Stimulated activated CD4-positive, alpha-beta T cell treated with anti-CD3 and anti-CD28 coated beads, Interleukin-15, amount 100 ng/mL, for 1 hour (primary cell): ENCODE data around the gene SLU7.

Experiments
- DNase-seq, 2 donors: peaks; one replicate each; pipeline ENCODE4 v3.0.0-alpha.2; 2020; ENCODE audit warnings: low read depth in 1 of 2, low spot score in 1 of 2

The SLU7 gene

GRCh38 chr5:160367885-160368284, 51.0 kb downstream of the SLU7 start:
- no peak for DNase-seq

DNA sequence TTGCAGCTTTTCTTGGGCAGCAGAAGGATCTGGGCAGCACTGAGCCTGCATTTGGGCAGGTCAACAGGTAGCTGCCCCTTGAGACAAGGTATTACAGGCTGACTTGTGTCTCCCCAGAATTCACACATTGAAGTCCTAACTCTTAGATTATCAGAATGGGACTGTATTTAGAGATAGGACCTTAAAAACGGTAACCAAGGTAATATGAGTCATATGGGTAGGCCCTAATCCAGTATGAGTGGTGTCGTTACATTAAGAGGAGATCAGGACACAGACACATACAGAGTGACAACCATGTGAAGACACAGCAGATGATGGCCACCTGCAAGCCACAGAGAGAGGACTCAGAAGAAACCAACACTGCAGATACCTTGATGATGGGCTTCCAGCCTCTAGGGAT, 51.6 kb downstream of the SLU7 start:
- no peak for DNase-seq

DNA sequence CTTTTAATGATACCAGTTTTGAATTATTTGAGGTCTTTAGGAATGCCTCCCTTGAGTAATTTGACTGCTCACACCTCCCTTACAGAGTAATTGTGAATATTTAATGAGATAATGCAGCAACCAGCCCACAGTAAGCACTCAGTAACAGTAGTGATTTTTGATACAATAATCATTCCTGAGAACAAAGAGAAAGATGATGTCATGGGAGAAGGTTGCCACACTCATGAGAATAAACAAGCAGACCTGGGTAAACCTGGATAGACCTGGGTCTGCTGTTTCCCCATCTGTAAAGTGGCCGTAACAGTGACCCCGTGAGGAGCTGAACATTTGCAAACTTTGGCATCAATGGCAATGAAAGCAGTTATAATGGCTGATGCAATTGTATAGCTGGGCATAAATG, 52.7 kb downstream of the SLU7 start:
- no peak for DNase-seq

GRCh38 chr5:160363660-160364395, 55.1 kb downstream of the SLU7 start:
- no peak for DNase-seq

DNA sequence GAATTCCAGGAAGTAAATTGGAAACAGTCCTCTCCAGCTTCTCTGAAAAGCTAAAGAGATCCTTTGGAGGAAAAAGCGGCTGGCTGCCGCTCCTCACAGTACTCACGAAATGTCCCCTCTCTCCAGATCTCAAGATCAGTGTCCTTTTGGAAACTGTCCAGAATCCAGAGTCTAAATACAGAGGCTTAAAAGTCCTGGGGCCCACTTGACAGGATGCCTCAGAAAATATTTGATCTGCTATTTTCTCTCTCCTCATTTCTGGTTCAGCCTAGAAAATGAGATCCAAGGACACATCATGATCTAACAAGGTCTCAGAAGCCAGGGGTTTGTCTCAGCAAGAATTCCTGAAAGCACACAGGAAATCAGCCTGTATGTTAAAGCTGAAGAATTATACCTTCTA, 55.7 kb downstream of the SLU7 start:
- no peak for DNase-seq

GRCh38 chr5:160361624-160362228, 57.2 kb downstream of the SLU7 start:
- DNase-seq: no peak

DNA sequence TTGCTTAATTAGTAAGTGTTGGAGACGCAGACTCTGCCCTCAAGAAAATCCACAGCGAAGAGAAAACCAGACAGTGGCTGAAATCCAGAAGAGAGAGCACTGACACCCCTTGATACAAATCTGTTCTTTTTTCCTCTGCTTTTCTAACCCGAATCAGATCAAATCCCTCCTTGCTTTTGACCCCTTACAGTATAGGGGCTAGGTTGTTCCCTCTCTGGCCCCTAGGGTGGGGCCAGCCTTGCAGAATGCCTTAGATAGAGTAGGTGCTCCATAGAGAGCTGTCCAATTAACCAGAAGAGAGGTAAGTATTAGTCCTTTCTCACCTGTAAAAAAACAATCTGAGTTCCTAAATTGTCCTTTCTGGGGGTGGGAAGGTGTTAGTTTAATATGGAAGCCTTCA, 58.6 kb downstream of the SLU7 start:
- DNase-seq: no peak

DNA sequence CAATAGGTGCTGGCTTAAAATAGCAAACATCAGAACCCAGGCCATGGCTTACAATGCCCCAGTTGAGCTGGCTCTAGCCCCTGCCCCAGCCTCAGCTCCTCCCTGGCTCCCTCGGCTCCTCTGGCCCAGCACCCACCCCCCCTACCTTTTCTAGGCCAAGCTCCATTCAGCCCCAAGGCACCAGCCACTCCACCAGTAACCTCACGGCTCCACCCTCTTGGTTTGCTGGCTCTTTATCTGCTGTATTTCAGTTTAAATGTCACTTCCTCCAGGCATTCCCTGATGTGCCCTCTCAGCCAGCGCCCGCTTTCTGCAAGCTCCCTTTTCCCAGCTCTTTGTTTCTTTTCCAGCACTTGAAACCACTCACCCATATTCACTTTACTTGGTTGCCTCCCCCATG, 59.1 kb downstream of the SLU7 start:
- DNase-seq: no peak

DNA sequence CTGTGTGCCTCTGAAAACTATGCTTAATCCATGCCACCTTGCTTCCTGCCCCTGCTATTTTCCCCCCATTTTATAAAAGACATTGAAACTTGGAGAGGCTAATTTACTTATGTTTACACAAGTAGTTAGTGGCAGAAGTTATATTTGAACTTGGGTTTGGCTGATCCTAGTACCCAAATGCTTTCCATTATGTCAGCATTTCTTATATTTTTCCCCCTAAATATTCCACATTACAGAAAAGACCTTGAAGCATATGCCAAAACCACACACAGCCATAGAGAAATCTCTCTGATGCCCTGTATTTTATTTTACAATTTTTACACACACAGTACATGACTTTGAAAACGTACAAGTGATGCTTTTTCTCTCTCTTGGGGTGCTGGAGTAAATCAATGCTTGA, 59.6 kb downstream of the SLU7 start:
- no peak for DNase-seq

GRCh38 chr5:160357861-160358411, 60.9 kb downstream of the SLU7 start:
- DNase-seq: no peak

DNA sequence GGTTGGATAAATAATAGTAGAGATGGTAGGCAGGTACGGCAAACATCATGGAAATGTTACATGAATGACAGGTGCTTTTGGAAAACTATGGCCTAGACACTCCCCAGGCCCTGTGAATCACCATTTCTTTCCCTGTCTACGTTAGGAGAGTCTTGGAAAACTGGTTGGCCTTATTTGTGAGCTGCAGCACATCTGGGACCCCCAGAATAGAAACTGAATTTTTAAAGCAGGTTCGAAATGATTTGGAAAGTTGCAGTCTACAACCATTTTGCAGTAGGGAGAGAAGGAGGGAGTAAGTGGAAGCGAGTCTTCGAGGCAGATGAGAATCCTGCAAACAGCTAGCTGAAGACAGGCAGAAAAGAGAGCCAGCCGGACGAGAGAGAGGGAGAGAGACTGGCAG, 61.5 kb downstream of the SLU7 start:
- DNase-seq: no peak

- DNase-seq: no peak
Observed at GRCh38 chr5:160356550-160357347, 62.1 kb downstream of the SLU7 start.

DNA sequence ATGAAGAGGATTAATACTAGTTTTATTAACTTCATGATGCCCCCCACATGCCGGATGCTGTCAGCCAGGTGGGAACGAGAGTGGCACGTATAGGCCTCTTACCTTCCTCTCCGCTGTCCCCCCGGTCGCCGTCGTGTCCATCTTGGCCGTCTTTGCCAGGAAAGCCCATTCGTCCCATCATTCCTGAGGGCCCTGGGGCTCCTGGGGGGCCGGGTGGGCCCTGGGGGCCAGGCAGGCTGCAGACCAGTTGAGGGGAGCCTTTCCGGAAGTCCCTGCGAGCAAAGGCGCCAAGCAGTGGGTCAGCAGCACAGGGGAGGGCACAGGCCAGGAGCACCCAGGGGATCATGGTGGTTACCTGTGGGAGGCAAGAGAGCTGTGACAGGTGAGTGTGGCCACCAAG, 64.2 kb downstream of the SLU7 start:
- no peak for DNase-seq

DNA sequence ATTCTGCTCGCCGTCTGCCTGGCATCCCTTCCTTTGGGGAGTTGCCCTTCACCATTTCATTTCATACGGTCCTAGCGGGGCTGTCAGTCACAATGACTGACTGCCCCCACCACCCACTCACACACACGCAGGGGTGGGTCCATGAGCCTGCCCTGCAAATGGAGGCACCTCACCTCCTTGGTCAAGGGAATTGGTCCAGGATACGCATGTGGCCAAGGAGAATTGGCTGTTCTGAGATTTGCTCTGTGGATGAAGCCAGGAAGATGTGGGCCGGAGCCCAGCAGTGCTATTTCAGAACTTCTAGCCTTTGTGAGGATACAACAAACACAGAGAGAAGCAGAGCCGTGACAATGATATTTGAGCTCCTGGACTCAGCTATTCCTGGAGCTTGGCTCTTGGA, 65.5 kb downstream of the SLU7 start:
- no peak for DNase-seq

DNA sequence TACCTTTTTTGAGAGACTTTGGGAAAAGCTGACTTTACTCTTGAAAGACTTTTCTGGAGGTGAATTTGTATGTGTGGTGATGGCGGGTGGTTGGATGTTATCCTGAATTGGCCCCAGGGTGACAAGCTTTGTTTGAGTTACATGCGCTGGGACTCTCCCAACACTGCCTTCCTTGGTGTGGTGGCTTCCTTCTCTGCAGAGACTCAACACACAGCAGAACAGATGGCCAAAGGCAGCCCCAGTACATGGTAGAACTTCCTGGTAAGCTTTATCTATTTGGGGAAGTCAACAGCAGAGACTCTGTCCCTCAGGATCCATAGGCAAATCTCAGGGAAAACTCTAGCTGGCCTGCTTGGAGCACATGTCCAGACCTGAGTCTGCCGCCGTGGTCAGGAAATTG, 66.6 kb downstream of the SLU7 start:
- DNase-seq: no peak
